HL-60 (cell line): ENCODE measurements around the gene KDM6A.
"Not testable (repeated sequence)": the region's sequence is repeated elsewhere in the genome, so short reads cannot be mapped to it uniquely, and the experiment has no call there.

Source experiments
- DNase-seq, 2 experiments: peaks; one replicate each; pipeline ENCODE4 v3.0.0-alpha.2; 2010 to 2020; ENCODE audit warnings: low read depth in 1 of 2, low spot score in 1 of 2
- H3K27ac ChIP-seq: fragments of 250-450 bp; sonication (Bioruptor Pico); replicated peaks from 2 replicates; pipeline ENCODE4 v1.5.1; 2020; ENCODE audit warnings: mild to moderate bottlenecking, moderate library complexity
- H3K27me3 ChIP-seq: fragments of 250-450 bp; sonication (Bioruptor Pico); 2 replicates; pipeline ENCODE4 v1.5.1; 2021; ENCODE audit warnings: mild to moderate bottlenecking, moderate library complexity; ENCODE audit not compliant: insufficient read depth, poor library complexity, severe bottlenecking
- H3K4me3 ChIP-seq: replicated peaks from 2 replicates; pipeline ENCODE4 v1.5.1; 2011; ENCODE audit warnings: mild to moderate bottlenecking, control low read depth, low read length; ENCODE audit not compliant: insufficient read depth
- CTCF ChIP-seq: IDR thresholded peaks from one replicate; pipeline ENCODE4 v1.5.1; 2011; ENCODE audit warnings: low read length, control low read depth, inconsistent platforms; ENCODE audit not compliant: insufficient read depth
- GABPA ChIP-seq: IDR thresholded peaks from 2 replicates; pipeline ENCODE4 v1.6.1; 2012; ENCODE audit warnings: low read depth
- POLR2AphosphoS5 ChIP-seq: IDR thresholded peaks from 2 replicates; pipeline ENCODE4 v1.6.1; 2012; ENCODE audit warnings: low read depth
- REST ChIP-seq: IDR thresholded peaks from 2 replicates; pipeline ENCODE4 v1.6.1; 2012; ENCODE audit warnings: low read depth; ENCODE audit not compliant: insufficient replicate concordance
- SPI1 ChIP-seq: IDR thresholded peaks from 2 replicates; pipeline ENCODE4 v1.6.1; 2012; ENCODE audit warnings: low read depth, mild to moderate bottlenecking, borderline replicate concordance

The KDM6A gene

DNA sequence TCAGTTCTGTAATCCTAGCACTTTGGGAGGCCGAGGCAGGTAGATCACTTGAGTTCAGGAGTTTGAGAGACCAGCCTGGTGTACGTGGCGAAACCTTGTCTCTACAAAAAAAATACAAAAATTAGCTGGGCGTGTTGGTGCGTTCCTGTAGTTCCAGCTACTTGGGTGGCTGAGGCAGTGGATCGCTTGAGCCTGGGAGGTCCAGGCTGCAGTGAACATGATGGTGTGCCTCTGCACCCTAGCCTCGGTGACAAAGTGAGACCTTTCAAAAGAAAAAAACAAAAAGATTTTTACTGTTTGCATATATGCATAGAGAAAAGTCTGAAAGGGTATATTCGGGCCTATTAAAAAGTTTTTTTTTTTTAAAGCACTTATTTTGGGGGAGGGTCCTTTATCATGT is 76.1 kb downstream of the KDM6A start:
- no peak overlapping the region for H3K27ac ChIP-seq
- no peak for TF ChIP-seq REST
- no peak for TF ChIP-seq POLR2AphosphoS5
- no peak for TF ChIP-seq CTCF
- H3K4me3 ChIP-seq: no peak overlapping the region
- no peak for DNase-seq
- H3K27me3 ChIP-seq: no peaks in the 10 kb centered on the region

DNA sequence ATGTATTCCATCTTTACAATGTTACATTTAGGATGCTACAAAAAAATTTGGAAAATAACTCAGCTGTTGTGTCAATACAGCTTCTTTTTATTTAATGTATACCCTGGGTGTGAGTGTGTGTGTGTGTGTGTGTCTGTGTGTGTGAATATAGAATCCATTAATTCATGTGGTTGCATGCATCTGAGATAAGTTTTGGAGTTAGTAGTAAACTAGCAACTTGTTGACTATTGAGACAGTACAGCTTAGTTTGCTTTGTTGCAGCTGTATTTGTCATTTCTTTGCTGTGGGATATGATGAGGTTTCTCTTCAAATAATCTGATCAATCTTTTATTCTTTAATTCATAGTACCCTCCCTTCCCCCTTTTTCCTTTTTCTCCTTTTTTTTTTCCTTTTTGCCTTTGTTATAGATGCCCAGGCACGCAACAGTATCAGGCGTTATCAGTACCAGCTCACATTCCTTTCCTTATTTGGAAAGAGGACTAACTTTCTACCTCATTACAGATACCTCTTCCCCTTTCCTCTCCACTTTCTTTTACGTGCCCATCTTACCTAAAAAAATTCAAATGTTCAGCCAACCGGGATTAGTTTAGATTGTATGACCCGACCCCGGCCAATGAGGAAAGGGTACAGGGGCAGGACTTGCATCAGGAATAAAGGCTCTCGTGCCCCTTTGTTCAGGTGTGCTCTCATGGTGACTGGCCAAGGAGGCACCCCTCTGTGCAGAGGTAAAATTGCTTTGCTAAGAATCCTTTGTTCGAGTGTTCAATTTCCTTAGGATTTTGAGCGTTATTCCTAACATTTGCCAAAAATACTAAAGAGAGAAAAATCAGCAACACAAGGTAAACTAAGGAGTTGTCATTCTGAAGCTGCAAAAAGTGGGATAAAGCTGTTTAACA is 77.7 kb downstream of the KDM6A start:
- not testable (repeated sequence) for DNase-seq, H3K4me3 ChIP-seq, H3K27ac ChIP-seq, H3K27me3 ChIP-seq

- DNase-seq: no peak
- Histone ChIP-seq H3K4me3 (no peak overlapping the region), H3K27ac (no peak overlapping the region), H3K27me3 (no peaks in the 10 kb centered on the region)
- TF ChIP-seq CTCF (no peak), SPI1 (no peak), POLR2AphosphoS5 (no peak), REST (no peak), GABPA (no peak)
Measured at GRCh38 chrX:44951572-44952067, 78.6 kb downstream of the KDM6A start.

DNA sequence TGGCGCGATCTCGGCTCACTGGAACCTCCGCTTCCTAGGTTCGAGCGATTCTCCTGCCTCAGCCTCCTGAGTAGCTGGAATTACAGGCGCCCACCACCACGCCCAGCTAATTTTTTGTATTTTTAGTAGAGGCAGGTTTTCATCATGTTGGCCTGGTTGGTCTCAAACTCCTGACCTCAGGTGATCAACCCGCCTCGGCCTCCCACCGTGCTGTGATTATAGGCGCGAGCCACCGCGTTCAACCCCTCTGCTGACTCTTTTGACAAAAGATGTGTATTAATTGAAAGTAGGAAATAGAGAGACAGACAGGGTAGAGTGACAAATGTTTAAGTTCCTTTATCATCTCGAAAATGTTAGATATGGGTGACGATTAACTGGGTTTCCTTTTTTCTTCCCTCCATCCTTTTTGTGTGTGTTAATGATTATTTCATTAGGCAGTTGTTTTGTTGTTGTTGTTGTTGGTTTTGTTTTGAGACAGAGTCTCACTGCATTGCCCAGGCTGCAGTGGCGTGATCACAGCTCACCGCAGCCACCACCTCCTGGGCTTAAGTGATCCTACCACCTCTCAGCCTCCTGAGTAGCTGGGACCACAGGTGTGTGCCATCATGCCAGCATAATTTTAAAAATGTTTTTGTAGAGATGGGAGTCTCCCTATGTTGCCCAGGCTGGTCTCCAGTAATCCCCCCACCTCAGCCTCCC is 79.5 kb downstream of the KDM6A start:
- Histone ChIP-seq H3K27ac (no peak overlapping the region), H3K4me3 (no peak overlapping the region), H3K27me3 (no peaks in the 10 kb centered on the region)
- TF ChIP-seq POLR2AphosphoS5 (no peak), REST (no peak), CTCF (no peak), SPI1 (no peak), GABPA (no peak)
- DNase-seq: no peak
